Skin epidermis (tissue), 12 donors: Measurements from ENCODE around the gene FAIM2.
A peak's percentile ranks its signal among the peaks of the same experiment; 100 is the strongest.

Experiments used
- H3K27ac ChIP-seq, 21 experiments: fragments of 200-600 bp; sonication (generic) in 11 of 21; one replicate each; pipeline ENCODE4 v1.5.0; 2020; ENCODE audit warnings: mild to moderate bottlenecking in 3 of 21, inconsistent platforms in 2 of 21, moderate library complexity in 2 of 21
- H3K4me3 ChIP-seq, 7 experiments: fragments of 200-600 bp; sonication (generic) in 2 of 7; one replicate each; pipeline ENCODE4 v1.5.0; 2020; ENCODE audit warnings: inconsistent platforms in 2 of 7, mild to moderate bottlenecking in 2 of 7, moderate library complexity in 1 of 7

The FAIM2 gene

GRCh38 chr12:49903700-49904423 lies at the start of gene FAIM2:
Gene FAIM2, minus strand, starts transcription at chr12:49903900. Its CDS starts 108 bp downstream, at chr12:49903792.
- H3K27ac ChIP-seq, result peak within 1 kb of the TSS in 3 of 21 experiments; percentile 32 to 71 (median 35)
- peak within 1 kb of the TSS; percentile 15 to 35 (median 22) for H3K4me3 ChIP-seq

GRCh38 chr12:49953151-49953550 lies 49.5 kb upstream of the FAIM2 start:
- Histone ChIP-seq H3K4me3 (no peak overlapping the region), H3K27ac (no peak overlapping the region)

DNA sequence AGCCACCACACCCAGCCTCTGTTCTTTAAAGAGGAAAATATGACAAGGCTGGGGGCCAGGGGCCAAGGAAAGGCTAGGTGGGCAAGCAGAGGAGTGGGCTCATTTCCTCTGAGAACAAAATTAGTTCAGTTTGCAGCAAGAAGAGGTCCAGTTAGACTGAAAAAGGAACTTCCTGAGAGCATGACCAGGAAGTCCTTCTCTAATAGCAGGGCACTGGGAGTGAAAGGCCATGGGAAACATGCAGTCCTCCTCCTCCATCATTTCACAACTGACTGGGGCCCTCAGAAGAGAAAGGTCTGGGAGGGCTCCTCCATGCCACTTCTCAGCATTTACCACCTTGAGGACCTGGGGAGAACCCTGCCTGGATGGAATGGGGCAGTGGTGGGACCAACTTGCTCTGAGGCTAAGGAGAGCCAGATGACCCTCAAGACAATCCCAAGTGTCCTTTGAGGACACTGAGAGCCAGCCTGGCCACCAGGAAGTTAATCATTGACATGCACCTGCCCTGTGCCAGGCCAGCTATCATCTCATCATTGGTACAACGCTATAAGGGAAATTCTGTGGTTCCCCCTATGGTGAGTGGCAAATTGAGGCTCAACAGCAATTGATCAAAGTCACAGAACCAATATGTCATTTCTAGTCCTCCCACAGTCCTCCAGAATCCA lies 48.8 kb upstream of the FAIM2 start:
- Histone ChIP-seq H3K27ac (no peak overlapping the region), H3K4me3 (no peak overlapping the region)

- H3K4me3 ChIP-seq, result no peak overlapping the region
- no peak overlapping the region for H3K27ac ChIP-seq
These were observed 47.9 kb upstream of the FAIM2 start for GRCh38 chr12:49951411-49952240.

DNA sequence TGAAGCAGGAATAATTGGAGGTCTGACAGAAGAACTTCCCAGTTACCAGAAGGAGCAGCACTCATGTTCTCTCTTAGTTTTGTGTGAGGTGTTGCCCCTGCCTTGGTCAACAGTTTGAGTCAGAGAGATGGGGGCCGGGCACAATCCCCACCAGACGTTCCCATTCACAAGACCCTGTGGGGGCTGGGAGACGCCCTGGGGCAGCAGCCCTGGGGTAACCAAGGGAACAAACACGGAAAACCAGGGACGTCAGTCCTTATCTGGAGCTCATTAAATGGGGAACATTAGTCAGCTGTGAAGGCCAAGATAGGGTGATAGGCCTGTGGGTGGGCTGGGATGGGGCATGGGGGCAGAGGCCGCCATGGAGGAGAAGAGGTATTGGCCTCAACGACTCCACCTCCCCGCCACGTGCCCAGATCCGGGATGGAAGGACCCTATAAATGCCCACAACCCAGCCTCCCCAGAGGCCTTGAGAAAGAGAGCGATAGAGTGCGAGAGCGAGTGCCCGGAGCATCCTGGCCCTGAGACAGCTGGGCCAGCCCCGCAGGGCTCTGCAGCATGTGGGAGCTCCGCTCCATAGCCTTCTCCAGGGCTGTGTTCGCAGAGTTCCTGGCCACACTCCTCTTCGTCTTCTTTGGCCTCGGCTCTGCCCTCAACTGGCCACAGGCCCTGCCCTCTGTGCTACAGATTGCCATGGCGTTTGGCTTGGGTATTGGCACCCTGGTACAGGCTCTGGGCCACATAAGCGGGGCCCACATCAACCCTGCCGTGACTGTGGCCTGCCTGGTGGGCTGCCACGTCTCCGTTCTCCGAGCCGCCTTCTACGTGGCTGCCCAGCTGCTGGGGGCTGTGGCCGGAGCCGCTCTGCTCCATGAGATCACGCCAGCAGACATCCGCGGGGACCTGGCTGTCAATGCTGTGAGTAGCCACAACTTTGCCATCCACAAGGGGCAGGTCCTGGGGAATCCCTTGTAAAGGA lies 46.9 kb upstream of the FAIM2 start, which contains the start of gene AQP2:
Gene AQP2, plus strand, starts transcription at position 465 of the 979 bp plus-strand sequence. Its CDS starts 94 bp downstream, at position 559.
- H3K27ac ChIP-seq, result no peak within 1 kb of the TSS
- no peak within 1 kb of the TSS for H3K4me3 ChIP-seq

DNA sequence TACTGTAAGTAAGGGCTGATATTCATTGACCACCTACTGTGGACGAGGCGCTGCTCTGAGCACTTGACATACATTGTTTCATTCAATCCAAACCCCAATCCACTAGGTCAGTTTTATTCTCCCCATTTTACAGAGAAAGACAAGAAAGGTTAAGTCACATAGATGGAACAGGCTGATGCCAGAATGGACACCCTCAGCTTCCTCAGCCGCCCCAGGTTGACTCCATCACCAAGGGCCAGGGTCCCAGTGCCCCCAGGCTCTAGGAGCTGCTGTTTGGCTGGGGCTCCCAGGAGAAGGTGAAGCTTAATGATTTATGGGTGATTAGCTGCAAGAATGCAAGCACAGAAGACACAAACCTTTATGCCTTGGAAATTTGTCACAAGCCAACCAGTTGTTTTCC lies 46.2 kb upstream of the FAIM2 start:
- no peak overlapping the region for H3K4me3 ChIP-seq
- no peak overlapping the region for H3K27ac ChIP-seq

DNA sequence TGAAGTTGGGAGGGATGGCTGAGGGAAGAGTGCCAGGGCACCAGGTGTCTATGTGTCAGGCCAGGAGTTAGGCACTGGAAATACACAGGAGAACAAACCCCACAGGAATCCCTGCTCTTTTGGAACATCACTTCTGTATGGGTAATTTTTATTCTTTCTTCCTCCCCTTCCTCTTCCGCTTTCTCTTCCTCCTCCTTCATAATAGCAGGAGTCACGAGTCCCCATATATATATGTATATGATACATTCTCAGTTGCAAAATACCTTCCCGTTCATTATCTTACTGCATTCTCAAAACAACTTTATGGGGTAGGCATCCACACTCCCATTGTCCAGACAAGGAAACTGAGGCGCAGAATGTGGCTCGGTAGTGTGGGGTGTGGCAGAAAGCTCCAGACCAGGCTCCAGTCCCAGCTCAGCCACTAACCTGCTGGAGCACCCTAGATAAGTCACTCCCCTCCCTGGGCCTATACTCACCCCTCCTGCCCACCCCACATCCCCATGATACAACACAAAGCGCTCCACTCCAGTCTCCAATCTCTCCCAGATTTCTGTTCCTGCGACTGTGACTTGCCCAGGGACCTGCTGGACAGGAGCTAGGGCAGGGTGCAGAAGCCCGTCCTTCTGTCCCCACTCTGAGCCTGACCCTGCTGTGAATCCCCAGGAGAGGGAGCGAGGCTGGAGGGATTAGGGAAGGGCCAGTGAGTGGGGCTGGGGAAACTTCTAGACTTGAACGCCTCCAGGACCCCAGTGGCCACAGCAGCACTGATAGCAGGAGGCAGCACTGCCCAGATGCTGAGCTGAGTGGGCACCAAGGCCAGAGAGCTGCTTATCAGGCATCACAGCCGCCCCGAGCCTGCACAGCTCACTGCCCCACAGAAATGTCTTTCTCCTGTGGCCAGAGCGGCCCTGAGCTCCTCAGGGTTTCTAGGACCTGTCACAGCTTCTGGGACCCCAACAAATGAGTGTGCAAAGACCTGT lies 45.5 kb upstream of the FAIM2 start:
- H3K27ac ChIP-seq, result no peak overlapping the region
- no peak overlapping the region for H3K4me3 ChIP-seq

GRCh38 chr12:49947593-49948226 lies 44.0 kb upstream of the FAIM2 start:
- H3K27ac ChIP-seq, result no peak overlapping the region
- no peak overlapping the region for H3K4me3 ChIP-seq

- Histone ChIP-seq H3K27ac (peak overlapping the region in 2 of 21 experiments; percentile 11 to 25), H3K4me3 (no peak overlapping the region)
These were observed 42.8 kb upstream of the FAIM2 start for GRCh38 chr12:49946497-49946896.

DNA sequence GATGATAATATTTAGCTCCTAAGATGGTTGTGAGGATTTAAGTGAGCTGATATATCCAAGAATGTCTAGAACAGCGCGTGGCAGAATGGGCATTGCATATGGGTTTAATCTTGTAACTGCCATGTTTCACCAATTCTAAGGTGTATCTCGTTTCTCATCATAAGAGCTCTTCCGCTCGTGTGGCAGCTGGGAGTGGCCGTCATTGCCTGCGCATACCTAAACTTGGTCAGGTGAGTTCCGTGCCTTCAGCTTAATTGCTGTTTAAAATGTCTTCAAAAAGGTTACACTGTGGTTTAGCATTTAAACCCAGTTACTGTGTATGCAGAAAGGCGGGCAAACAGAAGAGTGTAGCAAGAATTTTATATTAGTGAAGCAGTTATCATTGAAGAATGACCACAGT lies 42.4 kb upstream of the FAIM2 start:
- Histone ChIP-seq H3K27ac (peak overlapping the region in 9 of 21 experiments; percentile 27 to 71 (median 58)), H3K4me3 (no peak overlapping the region)

DNA sequence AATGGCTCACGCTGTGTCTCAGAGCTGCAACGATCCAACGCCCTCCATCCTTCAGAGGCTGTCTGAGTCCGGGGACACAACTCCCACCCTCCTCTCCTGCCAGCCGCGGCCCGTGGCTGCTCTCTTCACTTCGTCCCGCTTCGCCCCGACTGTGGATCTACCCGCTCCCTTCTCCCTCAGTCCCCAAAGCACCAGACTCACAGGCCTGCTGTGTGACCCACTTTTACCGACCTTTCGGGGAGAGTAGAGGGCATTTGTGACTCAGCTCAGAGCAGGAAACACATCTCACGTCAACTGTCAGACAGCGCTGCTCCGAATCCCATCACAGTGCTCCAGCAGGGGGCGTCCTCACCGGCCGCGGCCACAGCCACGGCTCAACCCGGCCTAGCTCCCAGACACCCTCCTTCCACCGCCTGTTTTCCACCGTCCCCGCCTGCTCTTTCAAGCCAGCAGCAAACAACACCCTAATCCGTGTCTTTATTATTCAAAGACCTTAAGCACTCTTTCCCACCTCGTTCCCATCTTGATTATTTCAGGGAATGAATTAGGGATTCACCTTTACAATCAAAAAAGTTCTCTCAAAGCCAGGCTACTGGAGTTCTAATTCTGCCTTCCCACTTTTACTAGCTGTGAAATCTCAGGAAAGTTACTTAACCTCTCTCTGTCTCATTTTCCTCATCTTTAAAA lies 41.8 kb upstream of the FAIM2 start:
- Histone ChIP-seq H3K4me3 (peak overlapping the region in 4 of 7 experiments; percentile 0 to 10 (median 10)), H3K27ac (peak overlapping the region in 12 of 21 experiments; percentile 16 to 81 (median 56))

DNA sequence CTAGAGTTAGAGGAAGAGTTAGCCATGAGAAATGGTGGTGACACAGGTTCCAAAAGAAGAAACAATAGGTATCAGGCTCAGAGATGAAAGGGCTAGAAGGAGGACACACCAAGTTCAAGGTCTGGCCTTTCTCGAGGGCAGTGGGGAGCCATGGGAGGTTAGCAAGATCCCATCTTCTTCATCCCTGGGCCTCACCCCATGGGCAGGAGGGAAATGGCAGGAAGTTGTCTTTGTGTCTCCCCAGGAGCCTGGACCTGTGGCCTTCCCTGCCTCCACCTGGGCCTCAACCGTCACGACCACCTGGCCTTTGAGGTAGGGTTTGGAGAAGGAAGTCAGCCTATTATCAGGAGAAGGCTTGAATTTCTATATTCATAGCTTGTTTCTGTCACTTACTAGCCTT lies 41.0 kb upstream of the FAIM2 start:
- Histone ChIP-seq H3K27ac (peak overlapping the region in 7 of 21 experiments; percentile 27 to 81 (median 60)), H3K4me3 (no peak overlapping the region)

GRCh38 chr12:49944046-49944445 lies 40.3 kb upstream of the FAIM2 start:
- peak overlapping the region in 4 of 21 experiments; percentile 9 to 81 (median 60) for H3K27ac ChIP-seq
- H3K4me3 ChIP-seq, result no peak overlapping the region

DNA sequence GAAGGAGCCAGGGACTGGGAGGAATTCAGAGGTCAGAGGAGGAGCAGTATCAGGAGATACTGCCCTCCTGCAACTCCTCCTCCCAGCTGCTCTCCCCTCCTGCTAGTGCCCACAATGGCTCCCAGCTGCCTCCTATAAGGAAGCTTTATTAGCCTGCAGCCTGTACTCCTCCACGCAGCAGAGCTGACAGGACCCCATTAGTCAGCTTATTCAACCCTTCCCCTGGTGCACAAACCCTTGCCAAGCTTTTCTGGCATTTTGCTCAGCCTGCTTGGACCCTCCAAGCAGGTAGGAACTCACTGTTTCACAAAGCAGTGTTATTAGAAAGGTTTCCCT lies 39.9 kb upstream of the FAIM2 start:
- Histone ChIP-seq H3K4me3 (no peak overlapping the region), H3K27ac (peak overlapping the region in 6 of 21 experiments; percentile 9 to 81 (median 44))

GRCh38 chr12:49942921-49943624 lies 39.4 kb upstream of the FAIM2 start:
- no peak overlapping the region for H3K4me3 ChIP-seq
- peak overlapping the region in 7 of 21 experiments; percentile 9 to 81 (median 29) for H3K27ac ChIP-seq

GRCh38 chr12:49942512-49942893 lies 38.8 kb upstream of the FAIM2 start:
- peak overlapping the region in 1 of 21 experiments; percentile 81 for H3K27ac ChIP-seq

More at GRCh38 chr12:49942512-49942893, 38.8 kb upstream of the FAIM2 start:
- H3K4me3 ChIP-seq, result no peak overlapping the region
